Measurements from ENCODE around the gene RNF11.
"Not testable (repeated sequence)": the region's sequence is repeated elsewhere in the genome, so short reads cannot be mapped to it uniquely, and the experiment has no call there.

Gene RNF11, protein sequence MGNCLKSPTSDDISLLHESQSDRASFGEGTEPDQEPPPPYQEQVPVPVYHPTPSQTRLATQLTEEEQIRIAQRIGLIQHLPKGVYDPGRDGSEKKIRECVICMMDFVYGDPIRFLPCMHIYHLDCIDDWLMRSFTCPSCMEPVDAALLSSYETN

DNA sequence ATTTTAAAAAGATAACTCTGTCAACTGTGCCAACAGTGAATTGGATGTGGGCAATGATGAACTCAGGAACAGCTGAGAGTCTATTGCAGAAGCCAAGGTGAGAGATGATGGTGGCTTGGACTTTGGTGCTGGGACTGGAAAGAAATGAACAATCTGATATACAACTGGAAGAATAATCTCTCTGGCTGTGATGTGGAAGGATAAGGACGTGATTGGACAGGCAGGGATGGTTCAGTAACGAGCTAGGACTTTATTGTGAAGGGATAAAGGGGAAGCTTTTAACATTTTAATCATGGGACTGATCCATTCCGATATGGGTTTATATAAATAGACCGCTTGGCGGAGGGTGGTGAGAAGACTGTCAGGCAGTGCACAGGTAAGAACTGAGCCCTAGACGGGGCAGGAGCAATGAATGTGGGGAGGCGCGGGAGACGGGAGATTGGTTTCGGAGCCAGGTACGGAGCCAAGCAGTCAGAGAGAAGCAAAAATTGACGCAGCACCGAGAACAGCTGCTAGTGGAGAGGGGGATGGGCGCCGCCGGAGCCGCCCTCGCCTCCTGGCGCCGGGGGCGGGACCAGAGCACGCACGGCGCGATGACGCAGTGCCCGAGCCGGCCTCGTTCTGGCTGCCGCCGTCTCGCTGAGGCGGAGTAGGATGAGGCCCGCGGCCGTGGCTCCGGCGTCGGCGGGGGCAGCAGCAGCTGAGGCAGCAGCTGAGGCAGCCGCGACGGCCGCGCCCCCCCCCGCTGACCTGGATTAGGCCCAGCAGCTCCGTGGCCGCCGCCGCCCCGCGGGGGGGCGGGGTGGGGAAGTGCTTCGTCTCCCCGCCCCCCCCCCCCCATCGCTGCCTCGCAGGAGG lies at the start of gene RNF11:
Gene RNF11, plus strand, starts transcription at position 601 of the 858 bp plus-strand sequence. CDS start 484 bp downstream, outside the sequence.
- peak; percentile 90 for DNase-seq

GRCh38 chr1:51188230-51188629 lies 47.8 kb upstream of the RNF11 start:
- no peak for DNase-seq

- DNase-seq, result peak; percentile 57
Measured at GRCh38 chr1:51189421-51190073, 46.5 kb upstream of the RNF11 start.

GRCh38 chr1:51190961-51191360 lies 45.1 kb upstream of the RNF11 start:
- DNase-seq, result no peak

DNA sequence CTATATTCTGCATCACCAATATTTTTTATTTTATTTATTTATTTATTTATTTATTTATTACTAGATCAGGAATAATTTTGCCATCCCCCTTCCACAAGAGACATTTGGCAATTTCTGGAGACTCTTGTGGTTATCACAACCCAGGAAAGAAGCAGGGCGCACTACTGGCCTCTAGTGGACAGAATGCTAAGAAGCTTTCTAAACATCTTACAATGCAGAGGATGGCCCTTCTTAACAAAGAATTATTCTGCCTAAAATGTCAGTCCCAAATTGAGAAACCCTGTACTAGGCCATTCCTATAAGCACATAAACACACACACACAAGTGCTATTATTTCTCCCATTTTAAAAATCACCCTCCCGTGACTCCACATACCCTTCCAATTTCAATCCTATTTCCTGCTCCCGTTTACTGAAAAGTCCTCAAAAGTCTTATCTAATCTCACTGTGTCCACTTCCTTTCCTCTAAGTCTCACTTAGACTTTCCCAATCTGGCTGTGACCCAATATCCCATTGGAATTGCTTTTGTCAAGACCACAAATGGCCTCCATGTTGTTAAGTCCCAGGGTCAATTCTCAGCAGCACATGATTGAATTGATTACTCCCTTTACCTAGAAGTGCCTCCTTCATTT lies 43.7 kb upstream of the RNF11 start:
- peak; percentile 66 for DNase-seq

- DNase-seq, result no peak
Measured at GRCh38 chr1:51193564-51193963, 42.5 kb upstream of the RNF11 start.

DNA sequence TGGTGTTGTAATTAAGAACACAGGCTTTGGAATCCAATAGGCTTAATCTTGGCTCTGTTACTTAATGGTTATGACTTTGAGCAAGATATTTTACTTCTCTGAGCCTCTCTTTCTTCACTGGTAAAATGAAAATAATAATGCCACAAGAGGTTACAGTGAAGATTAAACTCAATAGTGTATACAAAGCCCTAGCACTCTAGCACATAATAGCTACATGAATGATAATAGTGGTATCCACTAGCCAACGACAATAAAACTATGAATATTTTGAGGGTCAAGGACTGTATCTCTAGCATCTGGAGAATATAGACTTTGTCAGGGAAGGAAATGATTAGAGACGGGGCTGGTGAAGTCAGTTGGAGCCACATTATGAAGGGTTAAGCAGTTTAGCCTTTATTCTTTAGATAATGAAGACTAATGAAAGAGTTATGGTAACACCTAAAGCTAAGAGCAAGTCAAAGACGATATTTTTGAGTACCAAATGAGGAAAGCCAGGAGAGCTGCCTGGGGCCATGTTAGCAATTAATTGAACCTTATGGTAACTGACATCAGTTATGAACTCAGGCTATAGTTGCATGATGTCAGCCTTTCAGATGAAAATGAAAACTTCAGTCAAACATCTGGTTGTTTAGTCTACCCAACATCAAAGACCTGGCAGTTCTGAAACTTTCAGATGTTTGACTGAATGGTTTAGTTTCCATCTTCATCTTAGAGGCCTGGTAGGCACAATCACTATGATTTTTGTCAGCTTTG lies 32.8 kb upstream of the RNF11 start:
- no peak for DNase-seq

- no peak for DNase-seq
Measured at GRCh38 chr1:51203874-51204245, 32.2 kb upstream of the RNF11 start.

- no peak for DNase-seq
Measured at GRCh38 chr1:51210055-51210454, 26.0 kb upstream of the RNF11 start.

- no peak for DNase-seq
Measured at GRCh38 chr1:51210676-51211075, 25.4 kb upstream of the RNF11 start.

GRCh38 chr1:51214615-51215131 lies 21.4 kb upstream of the RNF11 start:
- no peak for DNase-seq

DNA sequence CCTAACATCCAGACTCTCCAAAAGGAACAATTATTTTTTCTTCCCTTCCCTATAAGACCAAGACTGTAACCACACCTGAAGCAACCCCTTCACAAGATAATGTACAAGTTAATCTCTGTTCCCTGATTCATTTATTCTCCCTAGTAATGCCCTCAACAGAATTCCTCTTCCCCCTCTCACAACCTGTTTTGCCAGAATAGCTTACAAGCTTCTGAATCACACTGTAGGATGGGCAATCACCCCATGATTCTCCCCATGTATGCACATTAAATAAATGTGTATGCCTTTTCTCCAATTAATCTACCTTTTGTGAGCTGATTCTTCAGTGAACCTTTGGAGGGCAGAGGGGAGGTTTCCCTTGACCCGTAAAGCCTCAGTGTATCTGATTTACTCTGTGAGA lies 20.9 kb upstream of the RNF11 start:
- DNase-seq, result no peak

DNA sequence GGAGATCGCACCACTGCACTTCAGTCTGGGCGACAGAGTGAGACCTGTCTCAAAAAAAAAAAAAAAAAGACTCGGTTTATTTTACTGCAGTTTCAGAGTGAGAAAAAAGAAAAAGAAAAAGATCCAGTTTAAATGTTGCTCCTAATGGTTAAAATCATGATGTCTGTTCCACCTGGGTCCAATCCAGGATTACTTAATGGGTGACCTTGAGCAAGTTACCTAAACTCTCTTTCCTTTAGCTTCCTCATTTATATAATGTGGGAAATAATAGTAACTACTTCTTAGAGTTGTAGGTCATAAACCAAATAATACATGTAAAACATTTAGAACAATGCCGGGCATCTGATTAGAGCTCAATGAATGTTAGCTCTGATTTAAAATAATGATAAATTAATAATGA lies 19.4 kb upstream of the RNF11 start:
- DNase-seq, result no peak

DNA sequence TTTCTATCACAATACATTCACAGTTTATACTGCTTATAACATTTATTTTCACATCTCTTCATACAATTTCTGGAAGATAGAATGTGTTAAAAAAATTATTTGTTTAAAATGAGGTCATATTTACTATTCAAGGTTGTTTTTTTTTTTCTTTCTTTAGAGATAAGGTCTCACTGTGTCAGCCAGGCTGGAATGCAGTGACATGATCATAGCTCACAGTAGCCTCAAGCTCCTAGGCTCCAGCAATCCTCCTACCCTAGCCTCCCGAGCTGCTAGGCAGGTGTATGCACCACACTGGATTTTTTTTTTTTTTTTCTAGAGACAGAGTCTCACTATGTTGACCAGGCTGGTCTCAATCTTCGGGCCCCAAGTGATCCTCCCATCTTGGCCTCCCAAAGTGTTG lies 19.0 kb upstream of the RNF11 start:
- no peak for DNase-seq

DNA sequence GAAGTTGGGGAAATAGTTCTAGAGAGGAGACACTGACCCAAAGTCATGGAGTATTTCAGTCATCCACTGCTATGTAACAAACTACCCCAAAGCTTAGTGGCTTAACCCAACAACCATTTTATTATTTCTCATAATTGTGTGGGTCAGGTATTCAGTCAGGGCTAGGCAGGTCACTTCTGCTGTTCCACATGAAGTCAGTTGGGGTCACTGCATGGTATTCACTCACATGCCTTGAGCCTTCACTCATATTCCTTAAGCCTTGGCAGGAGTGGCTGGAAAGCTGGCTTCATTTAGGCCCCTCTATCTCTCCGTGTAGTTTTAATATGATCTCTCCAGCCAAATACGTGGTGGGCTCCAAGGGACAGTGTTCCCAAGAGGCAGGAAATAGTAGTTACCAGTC lies 17.5 kb upstream of the RNF11 start:
- DNase-seq, result no peak

DNA sequence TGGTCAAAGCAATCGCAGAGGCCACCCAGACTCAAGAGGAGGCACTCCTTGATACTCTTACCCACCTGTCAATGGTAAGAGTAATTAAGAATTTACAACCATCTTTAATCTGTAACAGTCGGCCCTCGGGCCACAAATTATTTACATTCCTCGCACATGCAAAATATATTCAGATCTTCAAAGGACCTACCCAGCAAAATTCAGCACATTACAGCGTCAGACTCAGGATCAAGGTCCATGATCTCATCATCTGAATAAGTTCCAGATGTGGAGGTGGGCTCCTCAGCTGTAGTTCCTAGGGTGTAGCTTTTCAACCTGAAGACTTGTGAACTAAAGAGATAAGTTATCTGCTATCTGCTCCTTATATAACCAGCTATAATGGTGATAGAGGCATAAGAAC lies 17.1 kb upstream of the RNF11 start:
- no peak for DNase-seq

DNA sequence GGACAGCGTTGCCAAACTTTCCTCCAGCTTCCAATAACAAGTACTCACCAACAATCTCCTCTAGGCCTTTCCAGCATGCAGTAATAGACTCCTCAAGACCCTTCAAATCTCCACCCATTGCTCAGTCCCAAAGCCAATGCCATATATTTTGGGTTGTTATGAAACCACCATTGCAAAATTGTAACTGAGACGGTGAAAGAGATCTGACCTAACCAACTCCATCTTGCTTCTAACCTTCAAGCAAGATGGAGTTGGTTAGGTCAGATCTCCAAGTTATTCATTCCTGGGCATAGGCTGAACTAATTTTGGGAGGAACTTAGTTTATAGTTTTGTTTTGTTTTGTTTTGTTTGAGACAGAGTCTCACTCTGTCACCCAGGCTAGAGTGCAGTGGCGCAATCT lies 14.5 kb upstream of the RNF11 start:
- DNase-seq, result not testable (repeated sequence)

DNA sequence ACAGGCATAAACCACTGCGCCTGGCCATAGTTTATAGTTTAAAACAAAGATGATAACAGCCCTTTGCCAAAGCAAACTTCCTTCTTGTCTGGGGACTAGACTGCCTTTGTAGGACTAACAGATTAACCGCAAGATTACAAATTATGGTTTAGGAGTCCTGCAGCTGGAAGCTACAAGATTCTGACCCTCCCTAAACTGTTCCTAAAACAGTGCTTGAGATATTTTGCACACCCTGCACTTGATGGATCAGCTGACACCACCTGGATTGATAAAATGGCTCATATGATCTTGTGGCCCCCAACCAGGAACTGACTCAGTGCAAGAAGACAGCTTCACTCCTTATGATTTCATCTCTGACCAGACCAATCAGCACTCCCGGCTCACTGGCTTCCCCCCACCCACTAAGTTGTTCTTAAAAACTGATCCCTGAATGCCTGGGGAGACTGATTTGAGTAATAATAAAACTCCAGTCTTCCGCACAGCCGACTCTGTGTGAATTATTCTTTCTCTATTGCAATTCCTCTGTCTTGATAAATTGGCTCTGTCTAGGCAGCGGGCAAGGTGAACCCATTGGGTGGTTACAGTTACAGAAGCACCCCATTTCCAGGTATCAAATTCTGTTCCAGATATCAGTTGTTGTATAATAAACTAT lies 13.8 kb upstream of the RNF11 start:
- no peak for DNase-seq

GRCh38 chr1:51222809-51223208 lies 13.3 kb upstream of the RNF11 start:
- no peak for DNase-seq

DNA sequence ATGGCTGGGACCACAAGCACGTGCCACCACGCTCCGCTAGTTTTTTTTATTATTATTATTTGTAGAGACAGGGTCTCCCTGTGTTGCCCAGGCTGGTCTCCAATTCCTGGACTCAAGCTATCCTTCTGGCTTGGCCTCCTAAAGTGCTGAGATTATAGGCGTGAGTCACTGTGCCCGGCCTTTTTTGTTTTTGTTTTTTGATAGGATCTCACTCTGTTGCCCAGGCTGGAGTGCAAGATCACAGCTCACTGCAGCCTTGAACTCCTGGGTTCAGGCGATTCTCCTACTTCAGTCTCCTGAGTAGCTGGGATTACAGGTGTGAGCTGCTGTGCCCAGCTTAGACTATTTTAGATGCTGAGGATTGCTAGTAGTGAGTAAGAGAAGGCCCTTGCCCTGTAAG lies 11.8 kb upstream of the RNF11 start:
- no peak for DNase-seq

- not testable (repeated sequence) for DNase-seq
Measured at GRCh38 chr1:51227231-51227960, 8.7 kb upstream of the RNF11 start.

Data from stimulated activated CD4-positive, alpha-beta T cell treated with anti-CD3 and anti-CD28 coated beads, Interleukin-4, amount 100 ng/mL, for 24 hours (primary cell).